GM18517 (cell line): ENCODE data around the gene PLXNA3.

Source experiments
- ATAC-seq: cut with Tn5 transposase; IDR thresholded peaks from one replicate; pipeline ENCODE4 v1.9.1; 2021; ENCODE audit warnings: mild to moderate bottlenecking, moderate library complexity; ENCODE audit not compliant: unreplicated experiment

Gene PLXNA3

GRCh38 chrX:154457491-154458115, 478 bp upstream of the PLXNA3 start:
- ATAC-seq: no peak

- no peak for ATAC-seq
Measured at GRCh38 chrX:154458954-154459778, 1.1 kb downstream of the PLXNA3 start.

DNA sequence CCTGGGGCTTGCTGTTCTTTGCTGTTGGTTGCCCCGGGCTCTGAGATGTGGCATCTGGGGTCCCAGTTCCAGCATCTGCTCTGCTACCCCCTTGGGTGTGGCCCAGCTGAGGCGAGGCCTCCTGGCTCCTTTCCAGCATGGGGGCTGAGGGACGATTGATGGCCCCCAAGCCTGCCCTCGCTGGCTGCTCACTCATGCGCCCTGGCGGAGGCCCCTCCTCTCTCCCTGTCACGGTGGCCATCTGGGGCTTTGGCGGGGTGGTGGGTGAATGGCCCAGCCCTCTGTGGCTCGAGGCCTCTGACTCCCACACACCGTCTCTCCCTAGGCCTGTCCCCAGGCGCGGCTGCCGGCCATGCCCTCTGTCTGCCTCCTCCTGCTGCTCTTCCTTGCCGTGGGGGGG, 1.8 kb downstream of the PLXNA3 start:
- no peak for ATAC-seq

DNA sequence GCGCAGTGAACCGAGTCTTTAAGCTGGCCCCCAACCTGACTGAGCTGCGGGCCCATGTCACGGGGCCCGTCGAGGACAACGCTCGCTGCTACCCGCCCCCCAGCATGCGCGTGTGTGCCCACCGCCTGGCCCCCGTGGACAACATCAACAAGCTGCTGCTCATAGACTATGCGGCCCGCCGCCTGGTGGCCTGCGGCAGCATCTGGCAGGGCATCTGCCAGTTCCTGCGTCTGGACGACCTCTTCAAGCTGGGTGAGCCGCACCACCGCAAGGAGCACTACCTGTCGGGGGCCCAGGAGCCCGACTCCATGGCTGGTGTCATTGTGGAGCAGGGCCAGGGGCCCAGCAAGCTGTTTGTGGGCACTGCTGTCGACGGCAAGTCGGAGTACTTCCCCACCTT, 2.2 kb downstream of the PLXNA3 start:
- ATAC-seq: no peak

- ATAC-seq: no peak
Measured at GRCh38 chrX:154462396-154462795, 4.3 kb downstream of the PLXNA3 start.

DNA sequence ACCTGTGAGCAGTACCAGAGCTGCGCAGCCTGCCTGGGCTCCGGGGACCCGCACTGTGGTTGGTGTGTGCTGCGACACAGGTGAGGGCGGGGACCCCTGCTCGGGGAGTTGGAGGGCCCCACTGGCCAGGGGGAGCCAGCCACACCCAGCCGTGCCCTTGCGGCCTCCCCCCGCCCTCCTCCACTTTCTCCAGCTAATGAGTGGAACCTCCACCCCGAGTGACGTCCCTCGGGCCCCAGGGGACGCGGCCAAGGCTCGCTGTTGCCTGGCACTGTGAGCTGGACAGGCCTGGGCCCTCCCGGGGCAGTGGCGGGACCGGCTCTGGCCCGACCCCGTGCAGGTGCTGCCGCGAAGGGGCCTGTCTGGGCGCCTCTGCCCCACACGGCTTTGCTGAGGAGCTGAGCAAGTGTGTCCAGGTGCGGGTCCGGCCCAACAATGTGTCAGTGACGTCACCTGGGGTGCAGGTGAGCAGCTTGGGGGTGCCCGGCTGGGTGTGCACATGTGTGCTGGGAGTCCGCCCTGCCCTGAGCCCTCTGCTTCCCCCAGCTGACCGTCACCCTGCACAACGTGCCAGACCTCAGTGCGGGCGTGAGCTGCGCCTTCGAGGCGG, 5.6 kb downstream of the PLXNA3 start:
- no peak for ATAC-seq

- ATAC-seq: no peak
Measured at GRCh38 chrX:154464806-154465365, 6.8 kb downstream of the PLXNA3 start.

DNA sequence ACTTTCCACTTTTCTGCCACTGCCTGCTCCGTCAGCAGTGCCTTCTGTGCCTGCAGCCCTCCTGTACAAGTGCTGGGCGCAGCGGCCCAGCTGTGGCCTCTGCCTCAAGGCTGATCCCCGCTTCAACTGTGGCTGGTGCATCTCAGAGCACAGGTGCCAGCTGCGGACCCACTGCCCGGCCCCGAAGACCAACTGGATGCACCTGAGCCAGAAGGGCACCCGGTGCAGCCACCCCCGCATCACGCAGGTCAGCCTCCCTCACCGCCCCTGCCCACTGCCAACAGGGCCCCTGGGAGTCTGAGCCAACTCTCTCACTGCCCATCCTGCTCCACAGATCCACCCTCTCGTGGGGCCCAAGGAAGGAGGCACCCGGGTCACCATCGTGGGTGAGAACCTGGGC, 7.5 kb downstream of the PLXNA3 start:
- ATAC-seq: no peak

DNA sequence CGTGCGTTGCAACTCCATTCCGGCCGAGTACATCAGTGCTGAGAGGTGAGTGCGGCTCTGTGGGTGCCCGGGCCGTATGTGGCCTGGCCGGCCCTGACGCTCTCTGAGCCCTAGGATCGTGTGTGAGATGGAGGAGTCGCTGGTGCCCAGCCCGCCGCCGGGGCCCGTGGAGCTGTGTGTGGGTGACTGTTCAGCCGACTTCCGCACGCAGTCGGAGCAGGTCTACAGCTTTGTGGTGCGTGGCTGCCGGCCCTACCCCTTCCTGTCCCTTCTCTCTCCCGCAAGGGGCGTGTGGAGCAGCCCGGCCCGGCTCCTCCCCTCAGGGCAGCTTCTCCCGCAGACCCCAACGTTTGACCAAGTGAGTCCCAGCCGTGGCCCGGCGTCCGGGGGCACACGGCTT, 8.0 kb downstream of the PLXNA3 start:
- no peak for ATAC-seq

- ATAC-seq: no peak
Measured at GRCh38 chrX:154466907-154467306, 8.8 kb downstream of the PLXNA3 start.

GRCh38 chrX:154467556-154467955, 9.5 kb downstream of the PLXNA3 start:
- ATAC-seq: no peak

DNA sequence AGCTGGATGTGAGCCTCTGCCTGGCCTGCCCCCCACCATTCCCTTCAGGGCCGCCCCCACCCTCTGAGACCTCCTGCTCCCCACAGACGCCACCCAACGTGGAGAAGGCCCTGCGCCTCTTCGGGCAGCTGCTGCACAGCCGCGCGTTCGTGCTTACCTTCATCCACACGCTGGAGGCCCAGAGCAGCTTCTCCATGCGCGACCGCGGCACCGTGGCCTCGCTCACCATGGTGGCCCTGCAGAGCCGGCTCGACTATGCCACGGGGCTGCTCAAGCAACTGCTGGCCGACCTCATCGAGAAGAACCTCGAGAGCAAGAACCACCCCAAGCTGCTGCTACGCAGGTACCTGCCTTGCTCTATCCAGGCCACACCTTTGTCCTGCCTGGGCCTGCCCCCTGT, 10.1 kb downstream of the PLXNA3 start:
- no peak for ATAC-seq

DNA sequence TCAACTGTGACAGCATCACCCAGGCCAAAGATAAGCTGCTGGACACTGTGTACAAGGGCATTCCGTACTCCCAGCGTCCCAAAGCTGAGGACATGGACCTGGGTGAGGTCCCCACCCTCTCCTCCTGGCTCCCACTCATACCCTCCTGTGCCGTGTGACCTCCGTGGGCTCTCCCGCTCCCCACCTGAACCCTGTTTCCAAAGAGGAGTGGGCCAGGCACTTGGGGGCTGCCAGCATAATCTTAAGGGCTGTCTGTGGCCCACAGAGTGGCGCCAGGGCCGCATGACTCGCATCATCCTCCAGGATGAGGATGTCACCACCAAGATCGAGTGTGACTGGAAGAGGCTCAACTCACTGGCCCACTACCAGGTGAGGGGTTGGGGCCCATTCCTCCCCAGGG, 11.0 kb downstream of the PLXNA3 start:
- no peak for ATAC-seq

DNA sequence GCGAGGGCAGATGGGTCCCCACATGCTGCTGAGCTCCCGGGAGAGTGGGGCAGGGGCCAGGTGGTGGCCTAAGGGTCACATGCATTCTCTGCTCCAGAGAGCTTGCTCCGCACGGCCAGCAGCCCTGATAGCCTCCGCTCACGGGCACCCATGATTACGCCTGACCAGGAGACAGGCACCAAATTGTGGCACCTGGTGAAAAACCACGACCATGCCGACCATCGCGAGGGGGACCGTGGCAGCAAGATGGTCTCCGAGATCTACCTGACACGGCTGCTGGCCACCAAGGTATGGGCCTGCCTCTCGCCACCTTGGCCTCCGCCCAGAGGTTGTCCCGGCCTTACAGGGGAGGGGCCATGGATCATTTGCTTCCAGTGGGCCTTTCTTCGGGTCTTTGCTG, 11.8 kb downstream of the PLXNA3 start:
- ATAC-seq: no peak

- no peak for ATAC-seq
Measured at GRCh38 chrX:154470434-154470833, 12.4 kb downstream of the PLXNA3 start.

GRCh38 chrX:154470914-154471568, 13.0 kb downstream of the PLXNA3 start:
- ATAC-seq: no peak

- ATAC-seq: no peak
Measured at GRCh38 chrX:154471839-154472684, 14.0 kb downstream of the PLXNA3 start.

DNA sequence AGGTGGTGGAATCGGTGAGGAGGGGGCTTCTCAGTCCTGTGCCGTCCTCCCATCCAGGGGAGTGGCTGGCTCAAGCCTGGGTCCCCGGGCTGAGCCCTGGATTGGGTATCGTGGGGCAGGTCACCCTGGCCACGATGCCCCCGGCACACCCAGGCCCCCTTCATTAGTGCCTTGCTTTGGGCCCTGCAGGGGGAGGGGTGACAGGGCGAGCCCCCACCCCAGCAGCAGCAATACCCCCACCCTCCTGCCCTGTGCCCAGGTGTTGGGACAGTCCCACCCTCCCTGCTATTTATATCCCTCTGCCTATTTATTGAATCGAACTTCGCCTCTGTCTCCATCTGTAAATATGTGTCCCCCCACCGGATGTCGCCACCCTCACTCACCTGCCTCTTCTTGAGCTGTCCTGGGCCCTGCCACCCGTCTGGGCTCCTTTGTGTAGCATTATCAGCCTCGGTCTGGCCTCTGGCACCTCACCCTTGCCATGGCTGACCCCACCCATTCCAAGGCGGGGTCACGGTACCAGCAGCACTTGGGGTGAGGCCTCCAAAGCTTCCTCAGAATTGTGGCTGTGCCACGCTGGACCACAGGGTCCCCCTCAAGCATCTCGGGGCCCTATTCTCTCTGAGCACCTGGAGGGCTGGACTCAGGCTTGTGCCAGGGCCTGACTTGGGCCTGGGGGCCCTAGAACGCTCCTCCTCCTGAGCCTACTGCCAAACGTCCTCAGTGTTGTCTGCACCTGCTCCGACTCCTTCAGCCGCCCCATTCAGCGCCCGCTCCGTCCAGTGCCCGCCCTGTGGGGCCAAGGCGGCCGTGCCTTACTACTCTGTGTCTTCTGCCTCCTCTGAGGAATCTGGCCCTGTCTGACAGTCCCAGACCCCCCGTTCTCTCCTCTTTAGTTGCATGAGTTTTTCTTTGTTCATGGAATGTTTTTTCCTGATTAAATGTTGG, 14.9 kb downstream of the PLXNA3 start:
- ATAC-seq: no peak

DNA sequence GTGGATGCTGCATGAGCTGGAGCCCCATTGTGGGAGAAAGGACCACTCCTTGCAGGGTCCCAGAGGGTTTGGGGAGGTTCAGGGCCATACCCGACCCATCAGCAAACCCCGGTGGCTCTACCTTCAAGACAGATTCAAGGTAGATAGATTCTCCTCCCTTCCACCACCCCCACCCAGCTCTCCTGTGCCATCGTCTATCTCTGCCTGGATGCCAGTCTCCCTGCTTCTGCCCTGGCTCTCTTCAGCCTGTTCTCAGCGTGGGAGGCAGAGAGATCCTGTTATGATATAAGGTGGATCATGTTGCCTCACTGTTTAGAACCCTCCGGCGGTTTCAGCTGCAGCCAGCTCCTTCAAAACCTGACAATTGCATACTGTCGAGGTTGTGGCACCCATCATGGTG, 15.6 kb downstream of the PLXNA3 start:
- no peak for ATAC-seq
